Breast epithelium (tissue), 3 donors: ENCODE measurements around the gene SPACA5B.
"Not testable (repeated sequence)": the region's sequence is repeated elsewhere in the genome, so short reads cannot be mapped to it uniquely, and the experiment has no call there.

Source experiments
- CTCF ChIP-seq, 3 donors: fragments of 450-650 bp; IDR thresholded peaks; one replicate each; pipeline ENCODE4 v1.5.1; 2016 to 2017; ENCODE audit warnings: antibody characterized with exemption in 3 of 3, mild to moderate bottlenecking in 3 of 3, moderate library complexity in 3 of 3
- POLR2A ChIP-seq: fragments of 450-650 bp; IDR thresholded peaks from one replicate; pipeline ENCODE4 v1.6.1; 2016; ENCODE audit warnings: antibody characterized with exemption, mild to moderate bottlenecking, moderate library complexity

DNA sequence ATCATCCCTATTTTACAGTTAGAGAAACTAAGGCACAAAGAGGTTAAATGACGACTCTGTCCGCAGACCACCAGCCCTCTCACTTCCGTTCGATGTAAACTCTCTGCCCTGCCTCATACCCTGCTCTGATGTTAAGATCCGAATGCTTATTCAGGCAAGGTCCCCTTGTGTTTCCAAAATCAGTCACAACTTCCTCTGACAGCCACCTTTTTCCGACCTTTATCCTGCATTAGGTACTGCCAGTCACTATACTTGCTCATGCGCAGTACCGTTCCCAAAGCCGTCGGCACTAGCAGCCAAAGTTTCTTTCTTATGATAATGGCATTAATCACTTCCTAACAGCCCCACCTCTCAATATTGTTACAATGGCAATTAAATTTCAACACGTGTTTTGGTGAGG is 12.3 kb downstream of the SPACA5B start:
- TF ChIP-seq CTCF (IDR thresholded peaks at IDR 0.05); POLR2A: not testable (repeated sequence)
